Panc1 (cell line): Measurements from ENCODE around the gene TSPAN33. TPM values are rescaled to one million over a fixed set of nuclear protein-coding genes. Genes with fewer than 3 reads are reported as not detected.

Experiments used
- ATAC-seq: fragments of 200-7000 bp; cut with Tn5 transposase; 2 replicates; pipeline ENCODE4 v1.9.1; 2020; ENCODE audit warnings: mild to moderate bottlenecking, moderate library complexity
- BruUV-seq: library from RNA; stranded (reverse); fragments of 400-500 nt; replicated peaks from 2 replicates; lab custom pipeline; 2021; lab: Mats Ljungman, UMichigan
- CTCF ChIA-PET: fragments of 300-600 bp; sonication (Branson Sonifier 250); formaldehyde crosslinking; loops from one replicate; lab custom pipeline; 2022; ENCODE audit warnings: antibody characterized with exemption; lab: Charles Lee
- POLR2A ChIA-PET: fragments of 300-600 bp; sonication (Branson Sonifier 250); formaldehyde crosslinking; loops from one replicate; lab custom pipeline; 2022; ENCODE audit warnings: antibody characterized with exemption; lab: Charles Lee
- DNase-seq: peaks from one replicate; pipeline ENCODE4 v3.0.0-alpha.2; 2010; ENCODE audit warnings: low read depth, low spot score
- H3K27ac ChIP-seq: 2 replicates; pipeline ENCODE4 v1.5.1; 2011; ENCODE audit warnings: mild to moderate bottlenecking, low read length, inconsistent platforms
- H3K27me3 ChIP-seq: fragments of 200-500 bp; sonication (Bioruptor generic); 2 replicates; pipeline ENCODE4 v1.6.0; 2014; ENCODE audit warnings: low read length, inconsistent platforms; ENCODE audit not compliant: control insufficient read depth, insufficient read depth
- H3K36me3 ChIP-seq: fragments of 200-500 bp; sonication (Bioruptor generic); 2 replicates; pipeline ENCODE4 v1.5.1; 2014; ENCODE audit warnings: inconsistent platforms, mild to moderate bottlenecking, low read length, moderate library complexity; ENCODE audit not compliant: control insufficient read depth, insufficient read depth
- H3K4me1 ChIP-seq: 2 replicates; pipeline ENCODE4 v1.5.1; 2011; ENCODE audit warnings: inconsistent platforms, mild to moderate bottlenecking, low read length, moderate library complexity; ENCODE audit not compliant: control insufficient read depth, insufficient read depth
- H3K4me3 ChIP-seq, 2 experiments: 2 replicates each; pipeline ENCODE4 v1.5.1; 2011 to 2012; ENCODE audit warnings: low read depth in 2 of 2, low read length in 2 of 2, mild to moderate bottlenecking in 2 of 2, inconsistent platforms in 1 of 2, moderate library complexity in 1 of 2
- H3K9me3 ChIP-seq: fragments of 200-500 bp; sonication (Bioruptor generic); 2 replicates; pipeline ENCODE4 v1.5.1; 2014; ENCODE audit warnings: low read depth, mild to moderate bottlenecking, inconsistent platforms, low read length, moderate library complexity; ENCODE audit not compliant: control insufficient read depth, insufficient read depth
- POLR2AphosphoS5 ChIP-seq: IDR thresholded peaks from 2 replicates; pipeline ENCODE4 v1.6.1; 2012; ENCODE audit warnings: mild to moderate bottlenecking, low read depth, low read length, moderate library complexity
- SIN3A ChIP-seq: IDR thresholded peaks from 2 replicates; pipeline ENCODE4 v1.6.1; 2012; ENCODE audit warnings: low read depth, mild to moderate bottlenecking, low read length, moderate library complexity, borderline replicate concordance; ENCODE audit not compliant: insufficient read depth
- TCF7L2 ChIP-seq: IDR thresholded peaks from 2 replicates; pipeline ENCODE4 v1.6.1; 2011; ENCODE audit warnings: mild to moderate bottlenecking, low read depth, low read length, inconsistent platforms
- in situ Hi-C: cut with HindIII; loops from 2 replicates; pipeline ENCODE4 v1.10.0; 2016; ENCODE audit warnings: low sequenced_read_pairs, low pct_unique_long_range_greater_than_20kb
- intact Hi-C: fragments of 100-400 bp; cut with micrococcal nuclease; formaldehyde crosslinking; loops from one replicate; pipeline ENCODE4 v1.10.0; 2022; ENCODE audit not compliant: unreplicated experiment
- total RNA-seq: library from RNA; stranded (reverse); gene quantifications from one replicate; pipeline ENCODE4 v1.2.1, GENCODE V29; 2021; ENCODE audit not compliant: unreplicated experiment
- TF ChIP-seq, protein P1 (sequence below), 2 experiments: IDR thresholded peaks; 2 replicates each; pipeline ENCODE4 v1.6.1; 2011 to 2012; ENCODE audit warnings: low read depth in 2 of 2, control low read depth in 1 of 2, low read length in 1 of 2, mild to moderate bottlenecking in 1 of 2, moderate library complexity in 1 of 2; ENCODE audit not compliant: insufficient read depth in 1 of 2
- TF ChIP-seq, protein P2 (sequence below): fragments of 450-650 bp; IDR thresholded peaks from 2 replicates; pipeline ENCODE4 v1.5.1; 2017; ENCODE audit warnings: mild to moderate bottlenecking

The TSPAN33 gene
- total RNA-seq, 1 experiment from 2014 or later, result 5.4 TPM

DNA sequence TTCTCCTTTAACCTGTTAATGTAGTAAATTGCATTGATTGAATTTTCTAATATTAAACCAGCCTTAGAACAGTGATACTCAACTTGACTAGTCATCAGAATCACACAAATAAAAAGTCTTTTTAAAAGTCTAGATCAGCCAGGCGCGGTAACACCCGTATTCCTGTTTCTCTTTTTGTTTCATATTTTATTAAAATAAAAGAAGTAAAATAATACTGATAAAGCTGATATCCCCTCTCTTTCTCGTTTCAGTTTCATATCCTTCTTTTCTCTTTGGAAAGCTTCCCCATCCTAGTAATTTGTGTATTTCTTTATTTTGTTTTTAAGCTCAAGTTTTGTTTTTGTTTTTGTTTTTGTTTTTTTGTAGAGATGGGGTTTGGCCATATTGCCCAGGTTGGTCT, 53.3 kb downstream of the TSPAN33 start:
- no peak for DNase-seq
- CTCF ChIA-PET, result interaction anchor here (0.6 kb wide), 1 partner anchor 27 kb away, joined by 6 read pairs; the partner anchor contains the start of gene AHCYL2
- no peak for TF ChIP-seq POLR2AphosphoS5
- TF ChIP-seq, protein P1, sequence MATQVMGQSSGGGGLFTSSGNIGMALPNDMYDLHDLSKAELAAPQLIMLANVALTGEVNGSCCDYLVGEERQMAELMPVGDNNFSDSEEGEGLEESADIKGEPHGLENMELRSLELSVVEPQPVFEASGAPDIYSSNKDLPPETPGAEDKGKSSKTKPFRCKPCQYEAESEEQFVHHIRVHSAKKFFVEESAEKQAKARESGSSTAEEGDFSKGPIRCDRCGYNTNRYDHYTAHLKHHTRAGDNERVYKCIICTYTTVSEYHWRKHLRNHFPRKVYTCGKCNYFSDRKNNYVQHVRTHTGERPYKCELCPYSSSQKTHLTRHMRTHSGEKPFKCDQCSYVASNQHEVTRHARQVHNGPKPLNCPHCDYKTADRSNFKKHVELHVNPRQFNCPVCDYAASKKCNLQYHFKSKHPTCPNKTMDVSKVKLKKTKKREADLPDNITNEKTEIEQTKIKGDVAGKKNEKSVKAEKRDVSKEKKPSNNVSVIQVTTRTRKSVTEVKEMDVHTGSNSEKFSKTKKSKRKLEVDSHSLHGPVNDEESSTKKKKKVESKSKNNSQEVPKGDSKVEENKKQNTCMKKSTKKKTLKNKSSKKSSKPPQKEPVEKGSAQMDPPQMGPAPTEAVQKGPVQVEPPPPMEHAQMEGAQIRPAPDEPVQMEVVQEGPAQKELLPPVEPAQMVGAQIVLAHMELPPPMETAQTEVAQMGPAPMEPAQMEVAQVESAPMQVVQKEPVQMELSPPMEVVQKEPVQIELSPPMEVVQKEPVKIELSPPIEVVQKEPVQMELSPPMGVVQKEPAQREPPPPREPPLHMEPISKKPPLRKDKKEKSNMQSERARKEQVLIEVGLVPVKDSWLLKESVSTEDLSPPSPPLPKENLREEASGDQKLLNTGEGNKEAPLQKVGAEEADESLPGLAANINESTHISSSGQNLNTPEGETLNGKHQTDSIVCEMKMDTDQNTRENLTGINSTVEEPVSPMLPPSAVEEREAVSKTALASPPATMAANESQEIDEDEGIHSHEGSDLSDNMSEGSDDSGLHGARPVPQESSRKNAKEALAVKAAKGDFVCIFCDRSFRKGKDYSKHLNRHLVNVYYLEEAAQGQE (IDR thresholded peaks at IDR 0.05; ENCODE audit: insufficient read depth in 1 of 2, low read depth in 2 of 2, low read length in 1 of 2), result no peak
- TF ChIP-seq SIN3A, result no peak
- no peak for TF ChIP-seq TCF7L2
- TF ChIP-seq, protein P2, sequence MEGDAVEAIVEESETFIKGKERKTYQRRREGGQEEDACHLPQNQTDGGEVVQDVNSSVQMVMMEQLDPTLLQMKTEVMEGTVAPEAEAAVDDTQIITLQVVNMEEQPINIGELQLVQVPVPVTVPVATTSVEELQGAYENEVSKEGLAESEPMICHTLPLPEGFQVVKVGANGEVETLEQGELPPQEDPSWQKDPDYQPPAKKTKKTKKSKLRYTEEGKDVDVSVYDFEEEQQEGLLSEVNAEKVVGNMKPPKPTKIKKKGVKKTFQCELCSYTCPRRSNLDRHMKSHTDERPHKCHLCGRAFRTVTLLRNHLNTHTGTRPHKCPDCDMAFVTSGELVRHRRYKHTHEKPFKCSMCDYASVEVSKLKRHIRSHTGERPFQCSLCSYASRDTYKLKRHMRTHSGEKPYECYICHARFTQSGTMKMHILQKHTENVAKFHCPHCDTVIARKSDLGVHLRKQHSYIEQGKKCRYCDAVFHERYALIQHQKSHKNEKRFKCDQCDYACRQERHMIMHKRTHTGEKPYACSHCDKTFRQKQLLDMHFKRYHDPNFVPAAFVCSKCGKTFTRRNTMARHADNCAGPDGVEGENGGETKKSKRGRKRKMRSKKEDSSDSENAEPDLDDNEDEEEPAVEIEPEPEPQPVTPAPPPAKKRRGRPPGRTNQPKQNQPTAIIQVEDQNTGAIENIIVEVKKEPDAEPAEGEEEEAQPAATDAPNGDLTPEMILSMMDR, result no peak

DNA sequence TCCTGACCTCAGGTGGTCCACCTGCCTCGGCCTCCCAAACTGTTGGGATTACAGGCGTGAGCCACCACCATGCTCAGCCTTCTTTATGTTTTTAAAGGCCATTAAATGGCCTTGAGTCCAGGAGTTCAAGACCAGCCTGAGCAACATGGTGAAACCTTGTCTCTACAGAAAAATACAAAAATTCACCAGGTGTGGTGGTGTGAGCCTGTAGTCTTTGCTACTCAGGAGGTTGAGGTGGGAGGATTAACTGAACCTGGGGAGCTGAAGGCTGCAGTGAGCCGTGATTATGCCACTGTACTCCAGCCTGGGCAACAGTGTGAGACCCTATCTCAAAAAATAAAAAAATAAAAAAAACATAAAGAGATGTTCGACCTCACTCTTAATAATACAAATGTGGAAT, 54.9 kb downstream of the TSPAN33 start:
- ATAC-seq, result no peak
- H3K9me3 ChIP-seq, result no peaks in the 10 kb centered on the region
- no peak overlapping the region for H3K27ac ChIP-seq
- no peaks in the 10 kb centered on the region for H3K4me1 ChIP-seq
- TF ChIP-seq, protein P2, result no peak
- H3K27me3 ChIP-seq, result no peaks in the 10 kb centered on the region
- H3K4me3 ChIP-seq, result no peak overlapping the region
- intact Hi-C loops (no loop called here), in situ Hi-C loops (no loop called here)
- no peak for DNase-seq
- CTCF ChIA-PET, result no interaction called here
- no peaks in the 10 kb centered on the region for H3K36me3 ChIP-seq
- POLR2A ChIA-PET, result no interaction called here
- BruUV-seq, result no TSS peak

More for the DNA sequence above, 53.3 kb downstream of the TSPAN33 start:
- Histone ChIP-seq H3K27ac (no peak overlapping the region), H3K27me3 (no peaks in the 10 kb centered on the region), H3K4me1 (no peaks in the 10 kb centered on the region), H3K9me3 (no peaks in the 10 kb centered on the region), H3K4me3 (no peak overlapping the region), H3K36me3 (no peaks in the 10 kb centered on the region)
- no peak for ATAC-seq
- no TSS peak for BruUV-seq
- intact Hi-C loops (no loop called here), in situ Hi-C loops (no loop called here)
- POLR2A ChIA-PET, result no interaction called here
